Measurements from ENCODE around the gene MPP3.

GRCh38 chr17:43789482-43789881 lies 43.5 kb downstream of the MPP3 start:
- TF ChIP-seq YY2 (tag by site-specific recombination; IDR thresholded peaks at IDR 0.05), result no peak
- no peak for TF ChIP-seq HOXA7 (CRISPR knock-in tag; IDR thresholded peaks at IDR 0.05; ENCODE audit: borderline replicate concordance)
- no peak for TF ChIP-seq CTCF (tag by site-specific recombination; IDR thresholded peaks at IDR 0.05)
- no peak for TF ChIP-seq ZNF138 (tag by site-specific recombination; IDR thresholded peaks at IDR 0.05; ENCODE audit: borderline replicate concordance)
